ENCODE data around the gene DLGAP1. TPM values are rescaled to one million over a fixed set of nuclear protein-coding genes. Genes with fewer than 3 reads are reported as not detected.

The DLGAP1 gene
- total RNA-seq, 2 experiments from 2014 or later = 0.31 to 0.36 TPM

GRCh38 chr18:4096486-4096885, 358.6 kb downstream of the DLGAP1 start:
- H3K4me1 Mint-ChIP-seq (ENCODE audit: low read depth) = no peaks in the 10 kb centered on the region
- Histone ChIP-seq H3K9me3 (ENCODE audit: control insufficient read depth in 1 of 2, insufficient read depth in 1 of 2, low read length in 2 of 2) (peaks cover 0 to 5% of the 10 kb centered on the region in 2 experiments), H3K36me3 (ENCODE audit: insufficient read depth, low read length) (no peaks in the 10 kb centered on the region), H3K27me3 (ENCODE audit: control insufficient read depth in 1 of 2, insufficient read depth in 2 of 2, low read length in 2 of 2) (peaks cover 0 to 2% of the 10 kb centered on the region in 2 experiments), H3K4me1 (ENCODE audit: insufficient read depth, low read length) (no peaks in the 10 kb centered on the region), H3K4me3 (ENCODE audit: low read length) (no peak overlapping the region), H3K27ac (ENCODE audit: low read depth in 1 of 2, low read length in 2 of 2) (no peak overlapping the region)
- POLR2A ChIA-PET = no interaction called here
- no peak overlapping the region for H3K27ac Mint-ChIP-seq
- peaks cover 2% of the 10 kb centered on the region for H3K9me3 Mint-ChIP-seq
- no peaks in the 10 kb centered on the region for H3K36me3 Mint-ChIP-seq (ENCODE audit: low read depth)
- H3K27me3 Mint-ChIP-seq = peaks cover 5% of the 10 kb centered on the region
- ATAC-seq (ENCODE audit: poor library complexity) = no peak
- CTCF ChIA-PET = no interaction called here
- intact Hi-C loops (cut with DNase I, micrococcal nuclease) = no loop called here
- H3K4me3 Mint-ChIP-seq = no peak overlapping the region
- no peak for TF ChIP-seq CTCF (IDR thresholded peaks at IDR 0.05)
- DNase-seq = no peak

GRCh38 chr18:4093676-4094075, 361.4 kb downstream of the DLGAP1 start:
- no peak for DNase-seq
- H3K27ac ChIP-seq (ENCODE audit: low read depth in 1 of 2, low read length in 2 of 2) = no peak overlapping the region
- no peaks in the 10 kb centered on the region for H3K4me1 ChIP-seq (ENCODE audit: insufficient read depth, low read length)
- ChIA-PET CTCF (no interaction called here), POLR2A (no interaction called here)
- peaks cover 0 to 2% of the 10 kb centered on the region in 2 experiments for H3K27me3 ChIP-seq (ENCODE audit: control insufficient read depth in 1 of 2, insufficient read depth in 2 of 2, low read length in 2 of 2)
- peaks cover 0 to 5% of the 10 kb centered on the region in 2 experiments for H3K9me3 ChIP-seq (ENCODE audit: control insufficient read depth in 1 of 2, insufficient read depth in 1 of 2, low read length in 2 of 2)
- Mint-ChIP-seq H3K27me3 (peaks cover 13% of the 10 kb centered on the region), H3K4me3 (no peak overlapping the region), H3K4me1 (ENCODE audit: low read depth) (no peaks in the 10 kb centered on the region), H3K27ac (no peak overlapping the region), H3K36me3 (ENCODE audit: low read depth) (no peaks in the 10 kb centered on the region), H3K9me3 (peaks cover 7% of the 10 kb centered on the region)
- H3K36me3 ChIP-seq (ENCODE audit: insufficient read depth, low read length) = no peaks in the 10 kb centered on the region
- ATAC-seq (ENCODE audit: poor library complexity) = no peak
- TF ChIP-seq CTCF (IDR thresholded peaks at IDR 0.05) = no peak
- intact Hi-C loops (cut with DNase I, micrococcal nuclease) = no loop called here
- no peak overlapping the region for H3K4me3 ChIP-seq (ENCODE audit: low read length)

- TF ChIP-seq CTCF (IDR thresholded peaks at IDR 0.05) = no peak
- no peak overlapping the region for H3K4me3 Mint-ChIP-seq
- intact Hi-C loops (cut with DNase I, micrococcal nuclease) = no loop called here
- H3K9me3 Mint-ChIP-seq = peaks cover 12% of the 10 kb centered on the region
- H3K36me3 Mint-ChIP-seq (ENCODE audit: low read depth) = no peaks in the 10 kb centered on the region
- DNase-seq (no peak), ATAC-seq (ENCODE audit: poor library complexity) (no peak)
- no peak overlapping the region for H3K27ac ChIP-seq (ENCODE audit: low read depth in 1 of 2, low read length in 2 of 2)
- no peak overlapping the region for H3K4me3 ChIP-seq (ENCODE audit: low read length)
- ChIA-PET CTCF (no interaction called here), POLR2A (no interaction called here)
- H3K4me1 ChIP-seq (ENCODE audit: insufficient read depth, low read length) = no peaks in the 10 kb centered on the region
- H3K27ac Mint-ChIP-seq = no peak overlapping the region
- no peaks in the 10 kb centered on the region for H3K9me3 ChIP-seq (ENCODE audit: control insufficient read depth in 1 of 2, insufficient read depth in 1 of 2, low read length in 2 of 2)
- H3K27me3 ChIP-seq (ENCODE audit: control insufficient read depth in 1 of 2, insufficient read depth in 2 of 2, low read length in 2 of 2) = no peaks in the 10 kb centered on the region
- H3K36me3 ChIP-seq (ENCODE audit: insufficient read depth, low read length) = no peaks in the 10 kb centered on the region
- H3K27me3 Mint-ChIP-seq = peaks cover 9% of the 10 kb centered on the region
- H3K4me1 Mint-ChIP-seq (ENCODE audit: low read depth) = no peaks in the 10 kb centered on the region
Observed at GRCh38 chr18:4084382-4084900, 370.7 kb downstream of the DLGAP1 start.

All from CD4-positive, alpha-beta T cell (primary cell).